GM04504 (cell line): Measurements from ENCODE around the gene KIF18A.
"Not testable (repeated sequence)": the region's sequence is repeated elsewhere in the genome, so short reads cannot be mapped to it uniquely, and the experiment has no call there.

Source experiments
- DNase-seq: peaks from one replicate; pipeline ENCODE4 v3.0.0-alpha.2; 2012; ENCODE audit warnings: low read depth

Gene KIF18A

GRCh38 chr11:28107750-28108618 is at the start of gene KIF18A, which contains the start of gene METTL15:
Gene KIF18A, minus strand, starts transcription at chr11:28108156. Its CDS starts 10,209 bp downstream, at chr11:28097947.
Gene METTL15, plus strand, starts transcription at chr11:28108388. Its CDS starts 4,947 bp downstream, at chr11:28113335.
- peak; percentile 98 for DNase-seq

GRCh38 chr11:28153586-28153985 is 45.6 kb upstream of the KIF18A start:
- DNase-seq, result no peak

GRCh38 chr11:28152743-28153142 is 44.8 kb upstream of the KIF18A start:
- no peak for DNase-seq

GRCh38 chr11:28146123-28146751 is 38.3 kb upstream of the KIF18A start:
- DNase-seq, result peak; percentile 67

- DNase-seq, result no peak
Measured at GRCh38 chr11:28144808-28145207, 36.9 kb upstream of the KIF18A start.

- no peak for DNase-seq
Measured at GRCh38 chr11:28142724-28143123, 34.8 kb upstream of the KIF18A start.

- no peak for DNase-seq
Measured at GRCh38 chr11:28140689-28141455, 32.9 kb upstream of the KIF18A start.

- DNase-seq, result no peak
Measured at GRCh38 chr11:28139841-28140415, 32.0 kb upstream of the KIF18A start.

GRCh38 chr11:28137832-28138231 is 29.9 kb upstream of the KIF18A start:
- no peak for DNase-seq

- no peak for DNase-seq
Measured at GRCh38 chr11:28137366-28137765, 29.4 kb upstream of the KIF18A start.

- not testable (repeated sequence) for DNase-seq
Measured at GRCh38 chr11:28136157-28136556, 28.2 kb upstream of the KIF18A start.

- no peak for DNase-seq
Measured at GRCh38 chr11:28133146-28133545, 25.2 kb upstream of the KIF18A start.

GRCh38 chr11:28132548-28132947 is 24.6 kb upstream of the KIF18A start:
- no peak for DNase-seq

GRCh38 chr11:28123151-28123581 is 15.2 kb upstream of the KIF18A start:
- DNase-seq, result no peak

- no peak for DNase-seq
Measured at GRCh38 chr11:28117712-28118111, 9.8 kb upstream of the KIF18A start.

- DNase-seq, result no peak
Measured at GRCh38 chr11:28114731-28115130, 6.8 kb upstream of the KIF18A start.

- no peak for DNase-seq
Measured at GRCh38 chr11:28114116-28114515, 6.2 kb upstream of the KIF18A start.

GRCh38 chr11:28110821-28111200 is 2.9 kb upstream of the KIF18A start:
- DNase-seq, result no peak

- DNase-seq, result peak; percentile 53
Measured at GRCh38 chr11:28110108-28110820, 2.3 kb upstream of the KIF18A start.

- DNase-seq, result no peak
Measured at GRCh38 chr11:28108958-28109357, 1.0 kb upstream of the KIF18A start.

- DNase-seq, result no peak
Measured at GRCh38 chr11:28107191-28107749, 686 bp downstream of the KIF18A start.
